GM04504 (cell line): Measurements from ENCODE around the gene TSC22D3.

Experiments
- DNase-seq: peaks from one replicate; pipeline ENCODE4 v3.0.0-alpha.2; 2012; ENCODE audit warnings: low read depth

TSC22D3 gene

DNA sequence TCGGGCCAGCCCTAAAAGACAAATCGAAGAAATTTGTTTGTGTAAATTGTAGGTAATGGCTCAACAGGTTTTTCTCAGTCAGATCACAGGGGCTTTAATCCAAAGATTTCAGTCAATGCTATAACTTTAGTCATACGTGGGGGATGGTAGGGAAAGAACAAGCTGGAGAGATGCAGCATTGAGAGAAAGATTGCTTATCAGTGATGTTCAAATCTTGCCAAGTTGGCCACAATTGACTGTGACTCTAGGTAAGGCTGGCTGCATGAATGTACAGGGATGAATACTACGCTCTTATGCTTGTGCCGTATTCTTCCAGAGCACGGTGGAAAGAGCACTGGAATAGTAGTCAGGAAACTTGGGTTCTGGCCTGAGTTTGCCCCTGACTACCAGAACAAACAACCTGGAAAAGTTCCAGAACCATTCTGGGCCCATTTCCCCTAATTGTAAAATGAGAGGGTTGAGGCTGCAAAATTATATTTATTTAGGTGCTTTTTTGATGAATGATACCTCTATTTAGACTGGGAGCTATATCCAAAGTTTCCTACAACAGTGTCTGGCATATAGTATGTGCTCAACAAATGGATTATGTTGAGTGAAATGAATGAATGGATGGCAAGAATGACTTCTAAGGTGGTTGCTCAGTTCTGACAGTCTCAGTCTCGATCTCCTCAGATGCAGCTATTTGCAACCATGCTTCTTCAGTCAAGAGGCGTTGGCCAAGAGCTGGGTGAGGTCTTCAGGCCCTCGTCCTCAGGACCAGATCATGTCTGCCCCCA lies 44.4 kb downstream of the TSC22D3 start:
- DNase-seq: no peak

DNA sequence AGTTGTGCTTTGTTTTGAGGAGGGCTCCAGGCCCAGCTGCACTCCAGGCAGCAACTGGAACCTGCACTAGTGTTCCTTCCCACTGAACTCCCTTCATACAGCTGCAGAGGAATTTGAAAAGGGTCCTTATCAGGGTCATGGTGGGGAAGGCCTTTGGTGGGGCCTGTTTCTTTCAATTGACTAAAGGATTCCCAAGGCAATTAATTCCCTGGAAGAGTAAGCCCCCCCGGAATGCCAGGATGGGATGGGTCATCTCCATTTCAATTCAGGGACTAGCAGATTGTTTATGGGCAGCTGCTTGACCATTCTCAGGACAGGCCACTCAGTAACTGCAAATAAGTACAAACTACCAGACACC lies 45.3 kb downstream of the TSC22D3 start:
- no peak for DNase-seq

DNA sequence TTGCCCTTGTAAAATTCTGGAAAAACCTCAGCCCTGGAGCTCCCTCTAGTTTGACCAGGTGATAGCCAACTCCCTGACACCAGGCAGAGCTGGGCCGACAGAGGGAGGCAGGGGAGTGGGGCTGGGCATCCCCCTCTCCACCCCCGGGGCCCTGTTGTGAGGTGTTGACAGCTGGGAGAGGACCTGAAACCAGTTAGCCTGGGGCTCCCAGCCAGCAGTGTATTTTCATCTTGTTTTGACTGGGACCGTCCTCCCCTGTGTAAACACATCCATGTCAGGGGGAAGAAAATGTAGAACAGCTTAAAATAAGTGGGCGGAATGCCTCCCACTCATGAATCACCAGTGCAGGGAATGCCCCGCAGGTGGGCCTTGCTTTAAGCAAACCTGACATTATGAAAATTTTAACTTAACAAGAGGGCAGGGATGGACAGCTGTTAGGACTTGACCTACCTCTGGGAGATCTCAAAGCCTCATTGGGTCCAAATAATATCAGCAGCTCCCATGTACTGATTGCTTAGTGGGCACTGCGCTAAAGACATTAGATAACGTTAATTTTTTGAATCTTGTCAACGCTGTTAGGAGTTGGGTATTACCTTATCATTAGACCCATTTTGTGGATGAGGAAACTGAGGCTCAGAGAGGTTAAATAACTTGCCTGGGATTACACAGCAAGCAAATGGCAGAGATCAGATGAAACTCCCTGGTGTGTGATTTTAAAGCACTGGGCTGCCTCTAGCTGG lies 45.9 kb downstream of the TSC22D3 start:
- no peak for DNase-seq

DNA sequence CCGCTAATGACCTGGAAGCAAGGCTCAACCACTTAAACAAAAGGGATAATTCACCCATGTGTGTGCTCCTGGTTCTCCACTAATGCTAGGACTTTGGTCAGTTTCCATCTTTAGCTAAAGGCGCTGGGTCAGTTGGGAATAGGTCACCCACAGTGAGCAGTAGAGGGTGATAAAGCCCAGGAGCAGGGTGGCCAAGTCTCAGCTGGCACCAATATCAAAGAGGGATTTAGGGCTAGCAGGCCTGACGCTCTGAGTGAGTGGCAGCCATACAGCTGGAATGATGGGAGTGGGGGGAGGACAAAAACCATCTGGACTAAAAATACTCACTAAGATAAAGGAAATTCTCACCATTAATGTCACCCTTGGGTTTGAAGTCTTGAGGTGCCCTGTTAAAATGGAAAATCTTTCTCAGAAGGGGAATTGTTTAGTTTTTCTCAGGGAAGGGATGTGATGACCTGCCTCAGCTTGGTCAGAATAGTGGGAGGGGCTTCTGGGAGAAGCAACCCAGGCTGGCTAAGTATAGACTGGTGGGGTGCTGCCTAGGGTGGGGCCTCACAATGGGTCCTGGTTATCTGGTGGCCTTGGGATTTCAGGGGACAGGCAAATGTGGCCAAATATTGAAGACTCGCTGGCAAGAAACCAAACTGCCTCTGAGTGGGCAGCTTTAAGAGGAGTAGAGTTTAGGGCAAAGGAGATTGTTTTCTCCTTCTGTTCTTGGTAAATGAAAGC lies 47.1 kb downstream of the TSC22D3 start:
- DNase-seq: no peak

DNA sequence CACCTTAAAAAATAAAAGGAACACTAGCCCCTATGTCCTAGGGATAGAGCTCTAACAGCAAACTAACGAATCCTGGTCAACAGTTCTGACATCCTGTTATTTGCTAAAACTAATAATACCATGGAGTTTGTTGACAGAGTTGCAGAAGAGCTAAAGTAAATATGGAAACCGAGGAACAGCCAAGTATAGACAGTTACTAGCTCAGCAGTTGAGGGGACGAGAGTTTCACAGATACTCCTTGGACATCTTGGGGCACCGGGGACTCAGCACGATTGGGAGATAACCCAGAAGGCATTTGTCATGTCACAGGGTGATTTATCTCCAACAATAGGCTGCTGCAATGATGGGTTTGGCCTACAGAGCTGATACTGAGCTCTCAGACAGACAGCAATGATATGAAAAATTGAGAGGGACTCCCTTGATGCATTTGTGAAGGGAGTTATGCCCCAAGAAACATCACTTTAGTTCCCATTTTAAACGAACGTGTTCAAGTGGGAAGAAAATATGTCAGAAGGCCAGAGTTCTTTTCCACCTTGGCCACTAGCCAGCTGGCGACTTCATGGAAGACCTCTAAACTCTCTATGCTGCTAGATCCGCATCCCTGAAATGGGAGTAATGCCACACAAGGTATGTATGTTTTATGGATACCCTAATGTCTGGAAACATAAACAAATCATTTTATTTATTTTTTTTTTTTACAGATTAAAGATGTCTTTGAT lies 48.6 kb downstream of the TSC22D3 start:
- DNase-seq: no peak

DNA sequence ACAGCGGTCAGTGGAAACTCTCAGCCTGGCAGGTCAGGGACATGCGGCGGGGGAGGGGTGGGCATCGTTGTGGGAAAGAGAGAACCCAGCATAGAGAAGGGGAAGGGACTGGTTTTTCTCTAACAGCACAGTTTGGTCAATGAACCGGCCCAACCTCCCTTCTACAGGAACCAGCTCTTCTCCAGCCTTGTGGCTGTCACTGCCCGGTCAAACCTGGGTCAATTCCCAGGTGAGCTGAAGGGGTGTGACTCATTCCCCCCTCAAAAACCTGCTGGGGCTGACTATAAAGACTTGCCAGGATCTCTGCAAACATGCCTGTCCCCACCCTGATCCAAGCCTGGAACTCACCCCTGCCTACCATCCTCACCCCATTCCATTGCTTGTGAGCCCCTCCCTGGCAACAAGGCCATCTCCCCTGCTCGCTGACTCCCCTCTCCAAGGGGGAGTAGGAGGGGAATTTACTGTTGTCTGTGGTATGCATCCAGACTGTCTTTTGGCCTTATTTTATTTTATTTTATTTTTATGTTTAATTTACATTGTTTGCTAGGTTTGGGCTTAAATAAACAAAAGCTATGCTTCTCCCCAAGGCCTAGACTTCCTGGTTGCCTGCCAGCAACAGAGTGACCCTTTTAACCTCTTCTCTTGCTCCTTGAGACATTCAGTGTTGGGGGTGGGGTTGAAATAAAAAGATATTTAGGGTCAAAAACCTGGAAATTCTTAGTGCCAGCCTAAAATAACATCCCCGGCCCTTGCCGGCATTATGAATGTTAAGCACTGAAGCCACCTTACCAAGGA lies 49.6 kb downstream of the TSC22D3 start:
- no peak for DNase-seq

DNA sequence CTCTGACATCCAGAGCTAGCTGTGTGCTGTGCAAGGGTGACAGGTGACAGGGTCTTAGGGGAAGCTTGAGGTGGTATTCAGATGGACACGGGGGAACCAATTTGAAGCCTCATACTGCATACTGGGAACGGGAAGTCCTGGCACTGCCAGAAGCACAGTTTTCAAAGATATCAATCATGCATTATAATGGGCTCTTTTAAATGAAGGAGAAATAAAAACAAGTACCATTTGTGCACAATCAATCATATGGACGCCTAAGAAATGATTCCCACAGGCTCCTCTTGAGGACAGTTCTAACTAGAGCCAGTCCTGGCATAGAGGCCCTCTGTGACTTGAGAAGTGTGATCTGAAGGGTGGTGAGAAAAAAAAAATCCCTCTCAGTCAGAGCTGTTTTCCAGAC lies 50.9 kb downstream of the TSC22D3 start:
- no peak for DNase-seq

DNA sequence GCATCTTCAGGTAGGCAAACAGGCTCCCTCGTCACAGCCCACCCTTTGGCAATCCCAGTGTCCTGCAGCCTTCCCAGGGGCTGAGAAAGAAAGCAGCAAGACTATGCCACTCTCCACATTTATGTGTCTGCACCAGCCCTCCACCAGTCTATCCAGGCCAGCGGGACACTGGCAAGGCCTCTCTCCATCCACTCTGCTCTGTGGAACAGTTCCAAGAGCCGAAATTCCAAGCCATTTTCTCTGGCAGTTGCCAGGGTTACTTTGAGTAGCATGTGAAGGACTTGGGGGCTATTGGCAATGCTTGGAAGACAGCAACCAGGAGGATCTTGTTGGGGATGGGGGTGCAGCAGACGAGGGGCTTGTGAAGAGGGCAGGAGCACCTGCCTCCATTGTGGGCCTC lies 52.1 kb downstream of the TSC22D3 start:
- DNase-seq: no peak

DNA sequence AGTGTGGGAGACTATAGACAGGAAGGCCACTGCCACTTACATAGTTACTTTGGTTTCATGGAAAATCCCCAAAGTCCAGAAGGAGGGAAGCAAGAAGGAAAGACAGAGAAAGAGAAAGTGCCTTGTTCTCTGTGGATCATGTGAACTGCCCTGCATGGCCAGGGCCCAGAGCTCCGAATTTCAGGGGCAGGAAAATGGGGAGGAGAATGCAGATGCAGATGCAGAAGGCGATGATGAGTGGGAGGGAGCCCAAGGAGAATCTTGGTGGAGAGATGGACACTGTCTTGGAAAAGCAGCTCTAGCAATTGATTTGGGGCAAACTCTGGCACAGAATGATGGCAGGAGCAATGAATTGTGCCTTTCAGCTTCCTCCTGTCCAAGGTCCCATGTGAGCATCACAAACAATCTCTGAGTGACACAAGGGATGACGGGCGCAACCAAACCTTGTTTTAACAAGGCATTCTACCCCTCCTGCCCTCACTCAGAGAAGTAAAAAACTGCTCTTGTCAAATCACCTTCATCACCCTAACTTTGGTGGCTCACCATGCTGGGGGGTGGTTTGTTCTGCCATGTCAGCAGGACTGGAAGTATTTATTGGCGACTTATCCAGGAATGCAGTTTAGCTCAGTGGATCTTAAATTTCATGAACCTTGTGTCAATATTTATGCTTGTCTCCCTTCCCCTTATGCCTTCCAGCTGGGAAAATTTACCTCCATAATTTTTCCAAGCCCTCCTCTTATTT lies 53.5 kb downstream of the TSC22D3 start:
- DNase-seq: no peak

DNA sequence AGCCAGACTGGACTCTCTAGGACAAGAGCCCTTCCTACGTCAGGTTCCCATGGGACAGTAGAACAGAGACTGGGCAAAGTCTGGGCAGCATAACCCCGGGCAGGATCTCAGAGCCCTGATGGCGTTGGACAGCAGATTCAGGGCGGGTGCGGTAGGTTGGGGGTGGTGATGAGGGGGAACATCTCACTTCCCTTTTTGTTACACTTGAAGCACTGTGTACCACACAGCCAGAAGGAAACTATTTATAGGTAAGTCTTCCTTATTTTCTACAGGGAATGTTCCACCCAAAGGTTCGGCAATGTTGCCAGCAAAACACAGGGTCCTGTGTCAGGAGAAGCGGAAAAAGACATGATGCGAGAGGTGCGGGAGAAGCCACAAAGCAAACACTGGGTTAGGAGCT lies 54.3 kb downstream of the TSC22D3 start:
- no peak for DNase-seq

DNA sequence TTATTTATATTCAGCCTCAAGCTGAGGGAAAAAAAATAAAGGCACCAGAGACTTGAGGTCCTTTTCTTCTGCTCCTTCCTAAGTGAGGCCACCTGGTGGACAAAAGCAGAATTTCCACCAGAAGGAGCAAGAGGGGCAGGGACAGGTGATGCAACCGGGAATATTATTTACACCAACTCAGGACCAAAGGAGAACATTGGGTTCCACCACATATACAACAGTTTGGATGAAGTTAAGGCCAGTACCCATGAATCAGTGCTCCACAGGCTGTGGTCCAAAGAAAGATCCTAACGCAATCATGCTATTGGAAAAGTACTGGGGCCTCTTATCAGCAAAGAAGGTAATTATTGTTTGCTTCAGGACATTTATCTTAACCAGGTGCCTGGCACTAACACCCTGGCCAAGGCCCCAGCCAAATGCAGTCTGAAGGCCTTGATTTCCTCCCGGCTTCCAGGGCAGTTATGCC lies 57.4 kb downstream of the TSC22D3 start:
- peak; percentile 60 for DNase-seq

DNA sequence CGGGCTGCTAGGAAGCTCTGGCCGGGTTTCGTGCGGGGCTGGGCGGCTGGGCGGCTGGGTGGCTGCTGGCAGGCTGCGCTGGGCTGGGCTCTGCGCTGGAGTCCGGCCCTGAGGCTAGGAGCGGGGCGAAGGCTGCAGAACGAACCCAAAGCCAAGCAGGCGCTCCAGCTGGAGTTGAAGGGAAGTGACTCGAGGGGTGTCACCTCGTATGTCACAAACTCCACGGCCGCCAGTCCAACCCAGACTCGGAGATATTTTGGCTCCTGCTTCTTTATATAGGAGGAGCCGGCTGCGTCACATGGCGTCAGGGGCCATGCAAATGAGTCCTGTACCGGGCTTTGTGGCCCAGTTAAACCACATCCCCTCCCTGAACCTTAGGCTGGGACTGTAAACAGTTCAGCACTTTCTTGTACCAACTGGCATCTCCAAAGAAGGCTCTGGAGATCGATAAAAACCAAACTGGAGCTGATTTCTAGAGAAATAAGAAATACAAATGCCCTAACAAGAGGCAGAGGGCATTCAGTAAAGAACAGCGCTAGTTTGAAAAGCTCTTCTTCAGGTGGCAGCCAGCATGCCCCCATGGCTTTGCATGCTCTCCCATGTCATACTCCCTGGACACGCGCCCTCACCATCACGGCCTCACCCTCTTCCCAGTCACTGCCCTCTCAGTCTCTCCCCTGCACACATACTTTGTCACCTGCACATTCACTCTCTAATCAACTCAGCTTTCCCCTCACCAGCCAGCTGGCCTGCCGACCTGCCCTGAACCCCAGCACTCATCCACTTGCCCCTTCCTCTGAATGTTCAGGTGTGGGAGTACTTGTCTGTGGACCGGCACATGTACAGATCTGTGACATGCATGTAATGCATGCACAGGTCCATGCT lies 58.5 kb downstream of the TSC22D3 start:
- DNase-seq: peak; percentile 48

DNA sequence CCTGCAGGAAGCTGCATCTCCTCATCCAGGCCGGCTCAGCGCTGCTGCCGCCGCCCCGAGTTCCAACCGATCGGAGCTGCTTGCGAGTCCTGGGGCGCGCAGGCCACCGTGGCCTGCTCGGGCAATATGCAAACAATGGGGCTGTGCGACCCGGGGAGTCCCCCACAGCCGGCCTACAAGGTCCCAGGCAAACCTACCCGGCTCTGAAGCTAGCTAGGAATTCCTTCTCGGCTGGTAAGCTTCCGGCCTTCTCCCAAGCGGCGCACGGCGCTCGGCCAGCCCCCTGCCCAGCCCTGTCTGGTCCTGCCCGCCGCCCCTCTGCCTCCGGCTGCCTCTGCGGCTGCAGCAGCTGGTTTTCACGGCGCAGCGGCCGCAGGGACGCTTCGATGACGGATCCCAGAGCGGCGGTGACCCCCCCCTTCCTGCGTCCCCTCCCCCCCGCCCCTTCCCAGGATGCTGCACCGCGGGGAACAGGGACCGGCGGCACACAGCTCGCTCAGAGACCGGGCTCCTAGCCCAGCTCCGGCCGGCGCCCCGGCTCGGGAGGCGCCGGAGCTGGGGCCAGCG lies 59.4 kb downstream of the TSC22D3 start:
- no peak for DNase-seq

DNA sequence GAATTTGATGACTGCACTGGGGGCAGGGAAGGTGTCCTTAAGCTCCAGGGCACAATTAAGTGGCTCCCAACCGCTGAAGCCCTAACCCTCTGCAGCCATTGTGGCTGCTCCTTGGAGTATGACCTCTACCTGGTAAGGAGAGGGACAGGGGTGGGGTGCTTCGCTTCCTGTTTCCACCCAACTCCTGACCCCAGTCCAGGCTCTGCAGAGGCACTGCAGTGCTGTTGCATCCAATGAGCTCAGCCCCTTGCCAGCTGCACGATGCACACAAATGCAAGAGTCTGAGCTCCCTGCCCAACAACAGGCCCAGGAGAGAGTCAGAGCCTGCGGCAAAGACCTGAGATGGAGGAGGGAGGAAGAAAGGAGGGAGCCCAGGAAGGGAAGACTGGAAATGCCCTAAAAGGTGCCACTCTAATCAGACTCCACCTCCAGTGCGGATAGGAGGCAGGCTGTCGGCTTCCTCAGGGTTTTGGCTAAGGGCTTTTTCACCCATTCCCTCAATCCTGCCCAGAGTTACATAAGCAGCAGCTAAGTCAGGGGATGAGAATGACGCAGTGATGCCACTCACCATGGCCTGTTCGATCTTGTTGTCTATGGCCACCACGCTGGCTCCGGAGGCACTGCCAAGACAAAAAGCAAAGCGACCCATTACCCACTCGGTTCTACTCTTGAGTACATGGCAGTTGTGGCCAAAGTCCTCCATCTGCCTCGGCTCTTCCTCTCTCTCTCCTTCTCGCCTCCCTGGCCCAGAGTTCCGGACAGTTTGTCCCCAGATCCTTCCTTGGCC lies 60.1 kb downstream of the TSC22D3 start:
- no peak for DNase-seq

DNA sequence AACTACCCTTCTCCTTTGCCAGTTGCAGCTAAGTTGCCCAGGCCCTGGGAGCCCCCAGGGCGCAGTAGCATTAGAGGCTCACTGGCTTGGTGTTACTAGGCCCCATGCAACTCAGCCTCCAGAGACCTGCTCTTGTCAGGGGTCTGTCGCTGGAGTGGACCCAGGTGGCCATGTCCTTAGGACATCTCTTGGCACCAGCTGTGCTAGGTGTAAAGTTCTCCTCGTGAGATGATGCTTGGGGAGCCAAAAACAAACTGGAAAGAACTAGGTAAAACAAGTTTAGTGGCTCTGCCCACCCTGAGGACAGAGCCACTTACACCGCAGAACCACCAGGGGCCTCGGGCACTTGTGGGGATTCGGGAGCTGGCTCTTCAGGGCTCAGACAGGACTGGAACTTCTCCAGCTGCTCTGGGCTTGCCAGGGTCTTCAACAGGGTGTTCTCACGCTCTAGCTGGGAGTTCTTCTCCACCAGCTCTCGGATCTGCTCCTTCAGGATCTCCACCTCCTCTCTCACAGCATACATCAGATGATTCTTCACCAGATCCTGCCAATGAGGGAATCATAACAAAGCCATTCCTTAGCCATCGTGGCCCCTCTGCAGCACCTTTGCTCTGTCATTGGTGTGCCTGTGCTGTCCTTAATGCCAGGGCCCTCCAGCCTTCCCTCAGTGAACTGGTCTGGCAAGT lies 61.2 kb downstream of the TSC22D3 start:
- DNase-seq: no peak

DNA sequence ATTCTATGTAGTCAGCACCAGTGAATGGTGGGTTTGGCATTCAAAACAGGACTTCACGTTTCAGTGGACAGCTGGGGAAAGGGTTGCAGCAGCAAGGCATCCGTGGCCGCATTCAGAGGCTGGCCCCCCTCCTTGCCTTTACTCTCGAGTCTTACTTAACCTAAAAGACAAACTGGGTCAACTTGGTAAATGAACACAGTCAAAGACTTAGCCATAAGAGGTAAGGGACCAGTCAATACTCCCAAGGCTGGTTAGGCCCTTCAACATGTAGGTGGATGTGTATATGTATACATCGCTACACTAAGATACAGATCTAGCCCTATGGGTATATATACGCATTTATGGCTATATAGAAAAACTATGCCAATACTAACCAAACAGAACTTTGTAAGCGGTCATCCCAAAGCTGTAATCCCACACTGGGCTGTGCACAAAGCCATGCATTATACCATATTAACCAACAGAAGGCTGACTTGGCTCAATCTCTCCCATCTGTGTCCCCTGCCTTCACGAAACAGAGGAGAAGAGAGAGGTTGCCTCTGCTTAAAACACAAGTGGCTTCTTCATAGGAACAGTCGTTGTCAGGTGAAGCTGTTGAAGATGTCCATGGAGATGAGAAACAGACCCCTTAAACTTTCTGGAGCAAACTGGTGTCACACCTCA lies 61.9 kb downstream of the TSC22D3 start:
- DNase-seq: no peak

DNA sequence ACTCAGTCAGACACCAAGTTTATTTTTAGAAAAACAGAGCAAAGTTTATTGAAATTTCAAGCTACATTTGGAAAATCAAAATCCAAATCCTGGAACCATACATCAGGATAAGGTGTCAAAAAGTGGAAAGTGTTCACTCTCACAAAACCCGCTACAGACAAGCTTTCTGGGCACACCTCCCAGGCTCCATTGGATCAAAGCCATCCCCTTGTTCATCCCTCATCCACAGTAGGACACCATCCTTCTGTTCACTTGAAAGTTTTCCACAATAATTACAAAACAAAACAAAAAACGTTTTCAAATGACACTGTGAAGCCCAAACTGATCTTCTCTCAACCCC lies 62.4 kb downstream of the TSC22D3 start:
- no peak for DNase-seq
